Measurements from ENCODE around the gene SSTR3.

Gene SSTR3

GRCh38 chr22:37240941-37241320 is 28.7 kb upstream of the SSTR3 start:
- Histone ChIP-seq H2BK12ac (ENCODE audit: low read length) (no peak overlapping the region), H3K23ac (ENCODE audit: low read length) (no peak overlapping the region), H3K14ac (ENCODE audit: low read length) (no peak overlapping the region), H4K91ac (ENCODE audit: low read depth, low read length) (no peak overlapping the region), H3K27me3 (ENCODE audit: insufficient read depth, low read length) (no peaks in the 10 kb centered on the region), H3K18ac (ENCODE audit: low read length) (no peak overlapping the region), H2BK5ac (ENCODE audit: low read depth, low read length, poor library complexity) (no peak overlapping the region), H2BK120ac (ENCODE audit: insufficient read depth, low read length, poor library complexity) (no peak overlapping the region), H3K79me2 (ENCODE audit: control insufficient read depth, insufficient read depth, low read length, poor library complexity) (no peaks in the 10 kb centered on the region), H2AK5ac (ENCODE audit: low read length) (no peak overlapping the region), H4K12ac (ENCODE audit: low read depth, low read length) (no peak overlapping the region), H3K27ac (ENCODE audit: low read depth, low read length) (no peak overlapping the region), H3K79me1 (ENCODE audit: low read length) (no peaks in the 10 kb centered on the region), H3K4ac (ENCODE audit: low read depth, low read length) (no peak overlapping the region), H3K4me2 (ENCODE audit: low read length) (no peak overlapping the region), H3K36me3 (ENCODE audit: control insufficient read depth in 1 of 2, insufficient read depth in 2 of 2, low read length in 2 of 2) (no peaks in the 10 kb centered on the region), H3K9me3 (ENCODE audit: insufficient read depth, low read depth, low read length) (no peaks in the 10 kb centered on the region), H4K8ac (ENCODE audit: low read depth, low read length) (no peak overlapping the region), H3K4me1 (ENCODE audit: control insufficient read depth in 1 of 2, insufficient read depth in 2 of 2, low read length in 2 of 2) (peaks cover 0 to 9% of the 10 kb centered on the region in 2 experiments), H3K9ac (ENCODE audit: low read length) (no peak overlapping the region), H3K4me3 (ENCODE audit: low read depth, low read length) (no peak overlapping the region), H2AFZ (ENCODE audit: insufficient read depth, low read length, poor library complexity) (no peak overlapping the region)
- no CpG with 5 or more reads among the region's 7 CpGs for WGBS (ENCODE audit: extremely low coverage, insufficient coverage, insufficient read length)
- no peak for DNase-seq

- Histone ChIP-seq H3K18ac (ENCODE audit: low read length) (no peak overlapping the region), H4K91ac (ENCODE audit: low read depth, low read length) (no peak overlapping the region), H3K9me3 (ENCODE audit: insufficient read depth, low read depth, low read length) (no peaks in the 10 kb centered on the region), H2BK12ac (ENCODE audit: low read length) (no peak overlapping the region), H3K9ac (ENCODE audit: low read length) (no peak overlapping the region), H4K8ac (ENCODE audit: low read depth, low read length) (no peak overlapping the region), H2AK5ac (ENCODE audit: low read length) (no peak overlapping the region), H3K4me3 (ENCODE audit: low read depth, low read length) (no peak overlapping the region), H3K79me1 (ENCODE audit: low read length) (no peaks in the 10 kb centered on the region), H2BK120ac (ENCODE audit: insufficient read depth, low read length, poor library complexity) (no peak overlapping the region), H3K4ac (ENCODE audit: low read depth, low read length) (no peak overlapping the region), H3K36me3 (ENCODE audit: control insufficient read depth in 1 of 2, insufficient read depth in 2 of 2, low read length in 2 of 2) (no peaks in the 10 kb centered on the region), H4K12ac (ENCODE audit: low read depth, low read length) (no peak overlapping the region), H3K14ac (ENCODE audit: low read length) (no peak overlapping the region), H3K79me2 (ENCODE audit: control insufficient read depth, insufficient read depth, low read length, poor library complexity) (no peaks in the 10 kb centered on the region), H3K27ac (ENCODE audit: low read depth, low read length) (no peak overlapping the region), H3K23ac (ENCODE audit: low read length) (no peak overlapping the region), H3K27me3 (ENCODE audit: insufficient read depth, low read length) (no peaks in the 10 kb centered on the region), H3K4me1 (ENCODE audit: control insufficient read depth in 1 of 2, insufficient read depth in 2 of 2, low read length in 2 of 2) (peaks cover 0 to 9% of the 10 kb centered on the region in 2 experiments), H2AFZ (ENCODE audit: insufficient read depth, low read length, poor library complexity) (no peak overlapping the region), H3K4me2 (ENCODE audit: low read length) (no peak overlapping the region), H2BK5ac (ENCODE audit: low read depth, low read length, poor library complexity) (no peak overlapping the region)
- no peak for DNase-seq
- no CpG with 5 or more reads among the region's 11 CpGs for WGBS (ENCODE audit: extremely low coverage, insufficient coverage, insufficient read length)
Observed at GRCh38 chr22:37240240-37240940, 28.1 kb upstream of the SSTR3 start.

DNA sequence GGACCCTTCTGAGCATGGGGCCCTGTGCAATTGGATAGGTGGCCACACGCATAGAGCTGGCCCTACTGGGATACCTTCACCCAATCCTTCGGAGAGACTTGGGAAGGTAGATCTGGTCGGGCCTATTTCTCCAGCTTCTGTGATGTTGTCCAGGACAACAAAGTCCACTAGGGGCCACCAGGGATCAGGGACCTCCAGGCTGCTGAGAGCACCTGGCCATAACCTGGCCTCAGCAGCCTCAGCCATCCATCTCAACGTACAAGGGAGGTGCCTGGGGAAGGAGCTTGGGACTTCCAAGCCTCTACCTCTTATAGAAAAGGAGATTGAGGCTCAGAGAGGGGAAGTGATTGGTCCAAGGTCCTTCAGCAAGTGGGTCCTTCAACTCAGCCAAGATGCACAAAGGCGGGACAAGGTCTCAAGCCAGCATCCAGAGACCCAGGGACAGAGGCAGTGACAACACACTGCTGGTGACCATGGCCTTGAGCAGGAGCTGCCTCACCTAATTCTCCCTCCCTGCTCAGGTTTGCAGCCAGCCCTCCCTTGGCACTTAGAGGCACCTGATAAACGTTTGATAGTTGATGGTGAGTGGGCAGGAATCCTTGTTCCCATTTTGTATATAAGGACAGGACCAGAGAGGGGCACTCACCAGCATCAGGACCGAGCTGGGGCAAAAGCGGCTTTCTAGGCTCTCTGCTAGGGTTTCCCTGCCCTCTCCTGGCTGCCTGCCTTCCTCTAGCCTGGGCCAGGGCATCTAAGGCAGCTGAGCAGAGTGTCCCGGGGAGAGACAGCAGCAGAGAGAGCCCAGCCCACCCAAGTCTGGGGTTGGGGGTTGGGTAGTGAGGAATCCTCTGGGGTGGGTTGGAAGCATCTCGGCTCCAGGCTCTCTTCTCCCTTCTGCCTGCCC is 27.3 kb upstream of the SSTR3 start:
- Histone ChIP-seq H3K27me3 (ENCODE audit: insufficient read depth, low read length) (no peaks in the 10 kb centered on the region), H3K9me3 (ENCODE audit: insufficient read depth, low read depth, low read length) (no peaks in the 10 kb centered on the region), H3K23ac (ENCODE audit: low read length) (no peak overlapping the region), H3K4me3 (ENCODE audit: low read depth, low read length) (no peak overlapping the region), H4K12ac (ENCODE audit: low read depth, low read length) (no peak overlapping the region), H3K9ac (ENCODE audit: low read length) (no peak overlapping the region), H4K8ac (ENCODE audit: low read depth, low read length) (no peak overlapping the region), H3K79me1 (ENCODE audit: low read length) (no peaks in the 10 kb centered on the region), H3K36me3 (ENCODE audit: control insufficient read depth in 1 of 2, insufficient read depth in 2 of 2, low read length in 2 of 2) (no peaks in the 10 kb centered on the region), H2AK5ac (ENCODE audit: low read length) (no peak overlapping the region), H3K18ac (ENCODE audit: low read length) (no peak overlapping the region), H3K4me1 (ENCODE audit: control insufficient read depth in 1 of 2, insufficient read depth in 2 of 2, low read length in 2 of 2) (peaks cover 0 to 9% of the 10 kb centered on the region in 2 experiments), H3K4me2 (ENCODE audit: low read length) (no peak overlapping the region), H2BK12ac (ENCODE audit: low read length) (no peak overlapping the region), H3K27ac (ENCODE audit: low read depth, low read length) (no peak overlapping the region), H2BK120ac (ENCODE audit: insufficient read depth, low read length, poor library complexity) (no peak overlapping the region), H3K79me2 (ENCODE audit: control insufficient read depth, insufficient read depth, low read length, poor library complexity) (no peaks in the 10 kb centered on the region), H3K4ac (ENCODE audit: low read depth, low read length) (no peak overlapping the region), H2BK5ac (ENCODE audit: low read depth, low read length, poor library complexity) (no peak overlapping the region), H2AFZ (ENCODE audit: insufficient read depth, low read length, poor library complexity) (no peak overlapping the region), H3K14ac (ENCODE audit: low read length) (no peak overlapping the region), H4K91ac (ENCODE audit: low read depth, low read length) (no peak overlapping the region)
- no CpG with 5 or more reads among the region's 10 CpGs for WGBS (ENCODE audit: extremely low coverage, insufficient coverage, insufficient read length)
- no peak for DNase-seq

DNA sequence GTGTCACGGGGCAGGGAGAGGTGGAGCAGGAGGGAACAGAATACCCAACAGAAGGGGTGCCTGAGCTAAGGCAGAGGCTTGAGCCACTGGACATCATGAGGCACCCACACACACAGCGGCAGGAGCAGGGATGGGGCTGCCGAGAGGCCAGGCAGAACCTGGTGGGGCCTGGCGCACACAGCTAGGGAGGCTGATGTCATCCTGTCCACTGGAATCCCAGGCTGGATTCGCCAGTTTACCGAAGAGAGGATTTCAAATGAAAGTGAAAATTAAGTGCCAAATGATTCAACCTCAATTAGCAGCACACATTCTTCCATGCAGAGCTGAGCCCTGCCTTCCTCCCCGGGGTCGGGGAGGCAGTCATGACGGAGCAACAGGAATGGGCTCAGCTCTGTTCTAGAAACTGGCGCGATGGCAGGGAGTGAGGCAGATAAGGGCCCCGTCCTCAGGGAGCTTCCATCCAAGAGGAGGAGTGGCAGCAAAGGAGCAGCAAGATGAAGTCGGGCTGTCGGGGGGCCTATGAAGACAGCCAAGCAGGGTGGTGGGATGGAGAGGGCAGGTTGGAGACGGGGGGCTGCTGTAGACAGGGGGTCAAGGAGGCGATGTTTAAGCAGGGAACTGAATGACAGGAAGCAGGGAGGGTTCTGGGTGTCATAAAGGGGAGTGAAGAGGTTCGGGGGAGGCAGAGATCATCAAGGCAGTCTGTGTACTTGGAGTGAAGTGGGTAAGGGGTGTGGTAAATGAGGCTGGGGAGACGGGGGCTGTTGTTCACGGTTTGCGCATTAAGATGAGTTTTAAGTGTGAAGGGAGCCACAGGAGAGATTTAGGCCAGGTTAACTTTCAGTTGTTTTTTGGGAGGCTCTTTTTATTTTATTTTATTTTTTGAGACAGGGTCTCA is 25.3 kb upstream of the SSTR3 start:
- no peak overlapping the region for H4K8ac ChIP-seq (ENCODE audit: low read depth, low read length)
- no peak overlapping the region for H2BK12ac ChIP-seq (ENCODE audit: low read length)
- no peaks in the 10 kb centered on the region for H3K9me3 ChIP-seq (ENCODE audit: insufficient read depth, low read depth, low read length)
- no peak overlapping the region for H3K27ac ChIP-seq (ENCODE audit: low read depth, low read length)
- DNase-seq: no peak
- no peaks in the 10 kb centered on the region for H3K36me3 ChIP-seq (ENCODE audit: control insufficient read depth in 1 of 2, insufficient read depth in 2 of 2, low read length in 2 of 2)
- no peak overlapping the region for H2AK5ac ChIP-seq (ENCODE audit: low read length)
- no peak overlapping the region for H3K4me3 ChIP-seq (ENCODE audit: low read depth, low read length)
- H3K4me1 ChIP-seq (ENCODE audit: control insufficient read depth in 1 of 2, insufficient read depth in 2 of 2, low read length in 2 of 2): peaks cover 0 to 3% of the 10 kb centered on the region in 2 experiments
- no peak overlapping the region for H4K91ac ChIP-seq (ENCODE audit: low read depth, low read length)
- H2BK5ac ChIP-seq (ENCODE audit: low read depth, low read length, poor library complexity): no peak overlapping the region
- no peak overlapping the region for H3K14ac ChIP-seq (ENCODE audit: low read length)
- H3K4me2 ChIP-seq (ENCODE audit: low read length): no peak overlapping the region
- H3K9ac ChIP-seq (ENCODE audit: low read length): no peak overlapping the region
- H3K23ac ChIP-seq (ENCODE audit: low read length): no peak overlapping the region
- no peak overlapping the region for H2AFZ ChIP-seq (ENCODE audit: insufficient read depth, low read length, poor library complexity)
- H3K79me2 ChIP-seq (ENCODE audit: control insufficient read depth, insufficient read depth, low read length, poor library complexity): no peaks in the 10 kb centered on the region
- H3K4ac ChIP-seq (ENCODE audit: low read depth, low read length): no peak overlapping the region
- no CpG with 5 or more reads among the region's 20 CpGs for WGBS (ENCODE audit: extremely low coverage, insufficient coverage, insufficient read length)
- no peak overlapping the region for H2BK120ac ChIP-seq (ENCODE audit: insufficient read depth, low read length, poor library complexity)
- H3K79me1 ChIP-seq (ENCODE audit: low read length): no peaks in the 10 kb centered on the region
- no peaks in the 10 kb centered on the region for H3K27me3 ChIP-seq (ENCODE audit: insufficient read depth, low read length)
- no peak overlapping the region for H3K18ac ChIP-seq (ENCODE audit: low read length)
- no peak overlapping the region for H4K12ac ChIP-seq (ENCODE audit: low read depth, low read length)
